ENCODE data around the gene PLXNA4.
"Not testable (repeated sequence)": the region's sequence is repeated elsewhere in the genome, so short reads cannot be mapped to it uniquely, and the experiment has no call there.

The PLXNA4 gene

DNA sequence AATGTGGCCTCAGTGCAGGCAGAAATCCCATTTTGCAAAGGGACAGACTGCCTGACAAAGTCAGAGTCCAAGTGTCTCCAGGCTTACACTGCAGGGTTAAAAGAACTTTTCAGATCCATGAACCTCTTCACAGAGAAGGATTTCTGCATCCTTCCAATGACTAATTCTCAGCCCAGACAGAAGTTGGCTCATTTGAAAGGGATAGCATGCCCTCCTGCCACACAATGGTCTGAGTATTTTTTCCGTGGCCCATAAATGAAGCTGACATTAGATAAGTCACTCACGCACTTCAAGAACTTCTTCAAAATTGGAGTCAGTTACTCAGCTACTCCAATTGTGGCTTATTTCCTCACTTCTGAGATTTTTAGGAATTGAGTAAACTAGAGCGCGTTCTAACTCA lies 170.2 kb downstream of the PLXNA4 start:
- DNase-seq: no peak

DNA sequence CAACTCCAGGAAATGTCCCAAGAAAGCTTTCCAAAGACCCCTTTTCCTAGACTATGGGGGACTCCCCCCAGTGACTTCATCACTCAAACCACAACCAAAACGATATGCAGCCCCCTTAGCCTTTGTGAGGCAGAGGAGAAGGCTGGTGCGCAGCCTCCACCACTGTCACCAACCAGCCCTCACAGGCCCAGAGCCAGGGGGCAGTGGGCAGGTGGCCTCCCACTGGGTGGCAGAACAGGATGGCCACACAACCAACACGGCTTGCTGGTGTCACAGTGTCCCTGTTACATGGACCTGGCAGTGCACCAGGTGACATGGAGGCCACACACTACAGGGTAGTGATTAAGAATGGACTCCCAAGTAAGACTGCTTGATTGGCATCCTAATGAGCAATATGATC lies 172.0 kb downstream of the PLXNA4 start:
- DNase-seq: no peak

DNA sequence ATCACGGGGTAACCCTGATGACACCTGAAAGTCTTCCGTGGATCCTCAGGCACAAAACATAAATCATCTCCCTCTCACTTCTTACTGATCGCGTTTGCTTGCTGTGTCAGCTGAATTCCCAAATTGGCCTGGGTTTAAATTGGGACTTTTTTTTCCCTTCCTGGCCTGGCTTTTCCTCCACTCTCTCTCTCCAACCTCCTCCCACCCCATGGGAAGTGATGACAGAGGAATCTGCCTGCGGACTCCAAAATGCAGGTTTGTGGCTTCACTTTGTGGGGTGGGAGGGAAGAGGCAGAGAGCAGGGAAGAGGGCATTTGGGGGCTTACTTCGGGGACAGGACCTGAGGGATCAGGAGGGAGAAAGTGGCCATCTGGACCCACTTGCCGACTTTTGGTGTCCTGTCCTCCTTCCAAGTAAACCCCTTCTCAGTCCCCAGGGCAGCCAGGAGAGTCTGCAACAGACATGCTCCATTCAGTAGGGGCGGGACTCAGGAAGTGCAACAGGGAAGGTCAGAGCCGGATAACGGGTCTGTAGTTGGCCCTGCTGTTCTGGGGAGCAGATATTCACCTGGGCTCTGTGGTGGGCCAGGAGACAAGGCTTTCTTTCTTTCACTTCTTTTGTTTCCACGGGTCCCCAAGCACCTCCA lies 172.7 kb downstream of the PLXNA4 start:
- DNase-seq: no peak

DNA sequence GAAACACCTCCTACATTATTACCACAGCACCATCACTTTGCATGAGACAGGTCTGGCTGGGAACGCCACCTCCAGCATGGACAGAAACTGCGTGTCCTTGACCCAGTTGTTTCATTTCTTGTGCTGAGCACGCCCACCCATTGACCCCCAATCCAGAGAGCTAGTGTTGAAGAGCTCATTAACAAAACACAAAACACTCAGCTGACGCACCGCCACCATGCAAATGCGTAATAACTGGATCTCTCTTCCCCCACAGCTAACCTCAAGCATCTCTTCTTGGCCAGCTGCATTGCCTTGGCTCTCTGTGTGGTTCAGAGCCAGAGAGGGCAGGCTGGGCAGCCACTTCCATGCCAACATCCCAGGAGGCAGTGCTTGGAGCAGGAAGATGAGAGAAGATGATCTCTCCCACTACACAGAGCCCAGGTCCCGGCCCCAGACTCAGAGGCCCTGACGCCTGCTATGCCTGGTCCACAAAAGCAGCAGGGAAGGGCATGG lies 173.5 kb downstream of the PLXNA4 start:
- DNase-seq: no peak

DNA sequence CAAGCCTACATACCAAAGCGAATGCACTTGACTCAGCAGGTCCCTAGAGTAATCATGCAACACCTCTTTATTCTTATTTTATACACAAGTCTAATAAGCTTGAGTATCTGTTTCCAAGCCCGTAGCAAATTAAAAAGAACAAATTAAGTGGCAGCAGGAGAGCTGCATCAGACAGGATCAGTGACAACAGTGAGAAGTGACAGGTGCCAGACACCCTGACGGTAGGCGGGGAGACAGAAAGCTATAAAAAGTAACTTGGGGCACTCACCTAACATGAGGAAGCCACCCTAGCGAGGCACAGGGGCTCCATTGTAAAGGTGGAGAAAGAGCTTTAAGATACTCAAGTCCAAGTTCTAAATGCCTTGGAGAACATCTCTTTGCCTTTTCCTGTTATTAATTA lies 174.2 kb downstream of the PLXNA4 start:
- DNase-seq: no peak

DNA sequence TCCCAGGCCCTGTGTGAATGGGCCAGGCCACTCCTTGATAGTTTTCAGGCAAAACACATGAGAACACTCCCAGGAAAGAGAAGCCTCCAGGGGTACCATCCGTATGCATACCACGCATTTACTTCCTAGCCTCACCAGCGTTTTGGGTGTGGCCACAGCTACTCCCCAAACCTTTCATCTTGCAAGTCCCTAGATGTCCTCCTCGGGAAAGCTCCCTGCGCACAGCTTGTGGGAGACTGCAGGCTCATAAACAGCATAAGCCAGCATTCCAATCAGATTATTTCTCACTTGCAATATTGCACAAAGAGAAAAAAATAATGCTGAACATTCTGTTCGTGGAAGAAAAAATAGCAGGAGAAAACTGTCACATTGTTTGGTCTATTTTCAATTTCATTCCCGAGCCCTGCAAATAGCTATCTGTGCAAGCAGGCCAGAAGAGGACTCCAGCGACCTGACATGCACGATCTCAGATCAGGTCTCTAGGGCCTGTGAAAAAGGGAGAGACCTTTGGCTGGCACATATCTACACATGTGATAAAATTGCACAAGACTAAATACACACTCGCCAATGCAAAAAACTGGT lies 175.6 kb downstream of the PLXNA4 start:
- DNase-seq: no peak

DNA sequence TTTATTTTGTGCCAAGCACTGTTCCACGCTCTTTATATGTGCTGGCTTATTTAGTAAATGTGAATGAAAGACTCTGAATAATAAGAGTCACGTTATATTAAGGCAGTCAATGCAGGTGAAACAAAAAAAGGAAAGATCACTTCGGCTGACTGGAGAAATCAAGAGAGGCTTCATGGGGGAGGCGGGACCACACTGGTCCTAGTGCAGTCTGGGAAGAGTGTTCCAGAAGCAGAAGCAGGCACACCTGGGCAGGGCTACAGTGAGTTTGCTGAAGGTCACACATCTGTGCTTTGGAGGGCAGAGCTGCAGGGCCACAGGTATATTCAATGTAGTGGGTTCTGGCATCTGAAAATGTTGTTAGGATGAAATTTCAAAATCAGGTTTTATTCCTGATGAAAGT lies 176.9 kb downstream of the PLXNA4 start:
- DNase-seq: no peak

DNA sequence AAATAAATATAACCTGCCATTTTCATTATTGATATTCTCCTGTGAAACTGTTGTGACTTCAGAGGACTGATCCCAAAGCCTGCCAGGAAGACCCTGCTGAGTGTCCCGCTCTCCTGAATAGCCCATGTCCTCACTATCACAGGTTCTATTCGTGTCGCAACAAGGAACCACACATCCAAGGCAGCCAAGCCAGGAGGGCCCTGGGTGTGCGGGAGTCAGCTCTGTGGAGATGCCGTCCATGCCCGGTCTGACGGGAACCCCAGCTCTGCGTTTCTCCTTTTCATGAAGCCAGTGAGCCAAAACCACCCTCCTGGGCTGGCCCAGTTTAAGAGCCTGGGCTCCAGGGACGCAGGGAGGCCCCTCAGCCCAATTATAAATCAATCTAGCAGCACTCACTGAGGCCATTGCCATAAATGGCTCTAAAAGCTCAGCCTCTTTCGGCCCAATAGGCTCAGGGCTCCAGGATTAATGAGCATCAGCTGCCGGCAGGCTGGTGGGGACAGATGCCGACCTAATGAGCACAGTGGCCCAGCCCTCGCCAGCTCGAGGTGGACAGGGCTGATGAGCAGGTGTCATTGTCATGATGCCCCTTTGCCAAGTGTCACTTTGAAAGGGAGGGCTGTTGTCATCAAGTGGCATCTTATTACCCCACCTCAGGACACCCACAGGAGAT lies 177.9 kb downstream of the PLXNA4 start:
- no peak for DNase-seq

DNA sequence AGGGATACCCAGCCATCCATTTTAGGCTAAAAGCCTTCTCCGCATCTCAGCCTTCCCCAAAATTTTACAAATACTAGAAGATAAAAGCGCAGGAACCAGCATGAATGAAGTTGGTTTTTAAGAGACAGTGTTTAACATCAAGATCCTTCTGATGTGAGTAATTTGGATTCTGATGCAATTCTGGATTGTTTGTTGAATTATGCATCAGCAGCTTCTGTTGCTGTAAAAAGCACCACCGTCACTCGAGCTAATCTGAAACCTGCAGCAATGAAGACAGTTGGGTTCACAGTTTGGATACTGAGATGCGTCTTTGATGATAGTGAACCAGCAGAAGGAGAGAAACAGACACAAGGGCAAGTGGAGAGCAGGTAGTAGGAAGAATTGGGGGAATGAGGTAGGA lies 179.2 kb downstream of the PLXNA4 start:
- DNase-seq: no peak

DNA sequence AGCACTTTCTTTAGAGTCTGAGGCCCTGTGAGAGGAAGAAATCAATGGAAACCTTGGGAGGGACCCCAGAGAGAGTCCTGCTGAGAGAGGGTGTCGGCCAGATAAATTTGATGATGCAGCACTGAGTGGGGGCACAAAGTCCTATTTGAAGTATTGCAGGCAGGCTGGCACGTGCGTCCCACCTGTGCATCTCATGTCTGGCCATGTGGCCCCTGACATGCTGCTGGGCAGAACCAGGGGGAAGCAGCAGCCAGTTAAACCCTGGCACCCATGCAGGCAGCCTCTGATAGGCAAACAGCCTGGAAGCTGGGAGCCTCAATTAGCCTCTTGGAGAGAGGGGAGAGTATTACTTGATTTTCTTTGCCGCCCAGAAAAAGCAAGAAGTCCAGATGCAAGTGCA lies 180.9 kb downstream of the PLXNA4 start:
- no peak for DNase-seq

DNA sequence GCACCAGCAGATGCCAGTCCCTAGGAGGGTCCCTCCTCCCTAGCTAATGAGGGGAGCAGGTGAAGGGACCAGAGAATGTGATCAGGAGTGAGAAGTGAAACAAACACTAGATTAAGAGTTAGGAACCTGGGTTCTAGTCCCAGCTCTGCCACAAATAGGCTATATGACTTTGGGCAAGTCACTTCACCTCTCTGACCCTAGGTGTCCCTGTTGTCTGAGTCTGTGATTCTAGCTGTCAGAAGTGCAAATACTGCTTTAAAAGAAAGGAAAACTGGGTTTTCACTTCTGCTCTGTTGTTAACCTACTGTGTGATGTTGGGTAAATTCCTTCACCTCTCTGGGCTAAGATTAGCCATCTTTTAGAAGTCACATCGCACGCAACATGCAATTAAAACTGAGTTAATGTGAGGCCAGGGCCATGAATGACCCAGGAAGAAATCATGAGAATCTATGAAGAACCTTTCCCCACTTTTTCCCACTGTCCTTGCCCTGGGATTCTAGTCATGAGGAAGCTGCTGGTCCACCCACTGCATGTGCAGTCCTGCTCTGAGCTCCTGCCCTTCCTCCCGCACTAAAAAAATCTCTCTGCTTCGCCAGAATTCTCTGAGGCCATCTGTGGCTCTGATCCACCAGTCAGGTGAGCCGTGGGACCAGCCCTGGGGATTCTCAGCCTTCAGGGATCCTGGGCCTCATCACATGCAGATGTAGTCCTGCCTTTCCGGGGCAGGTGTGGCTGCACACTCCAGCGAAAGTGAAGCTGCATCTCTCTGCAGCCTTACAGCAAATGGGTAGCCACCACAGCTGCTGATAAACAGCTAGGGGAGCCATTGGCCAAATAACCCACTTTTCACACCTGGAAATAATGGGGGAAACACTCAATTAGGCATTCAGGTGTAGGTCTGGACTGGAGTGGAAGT lies 181.7 kb downstream of the PLXNA4 start:
- DNase-seq: no peak

DNA sequence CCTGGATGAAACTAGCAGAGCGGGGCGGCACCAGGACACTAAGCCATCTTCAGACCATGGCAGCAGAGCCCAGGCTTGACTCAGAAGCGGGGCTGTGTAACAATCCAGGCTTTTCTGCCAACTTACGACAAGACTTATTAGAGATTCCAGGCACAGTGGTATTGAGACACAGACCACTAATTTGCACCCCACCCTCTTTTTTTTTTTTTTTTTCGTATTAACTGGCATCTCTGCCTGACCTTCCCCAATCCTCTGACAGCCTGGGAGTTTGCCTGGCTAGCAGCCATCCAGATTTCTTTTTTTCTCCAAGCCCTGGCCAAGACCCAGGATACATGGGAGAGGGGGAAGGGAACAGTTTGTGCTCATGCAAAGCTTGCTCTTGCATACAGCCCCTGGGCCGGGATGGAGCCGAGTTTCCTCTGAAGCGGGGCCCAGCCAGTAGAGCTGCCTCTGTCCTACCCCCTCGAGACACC lies 182.4 kb downstream of the PLXNA4 start:
- DNase-seq: no peak

DNA sequence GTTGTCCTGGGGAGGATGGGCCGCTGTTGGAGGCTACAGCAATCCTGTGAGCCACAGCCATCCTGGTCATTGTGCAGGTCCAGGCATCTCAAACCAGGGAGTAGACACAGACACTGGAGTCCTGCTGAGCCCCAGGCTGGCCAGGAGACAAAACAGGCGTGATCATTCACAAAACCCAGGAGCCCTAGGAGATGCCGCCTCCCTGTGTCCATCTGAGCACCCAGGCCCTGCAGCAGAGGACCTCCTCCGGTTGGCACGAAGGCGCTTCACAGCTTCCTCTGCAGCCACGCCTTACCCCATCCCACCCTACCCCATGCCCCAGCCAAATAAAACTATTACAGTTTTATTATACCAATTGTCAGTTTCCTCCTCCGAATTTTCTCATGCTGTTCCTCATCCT lies 183.6 kb downstream of the PLXNA4 start:
- no peak for DNase-seq

DNA sequence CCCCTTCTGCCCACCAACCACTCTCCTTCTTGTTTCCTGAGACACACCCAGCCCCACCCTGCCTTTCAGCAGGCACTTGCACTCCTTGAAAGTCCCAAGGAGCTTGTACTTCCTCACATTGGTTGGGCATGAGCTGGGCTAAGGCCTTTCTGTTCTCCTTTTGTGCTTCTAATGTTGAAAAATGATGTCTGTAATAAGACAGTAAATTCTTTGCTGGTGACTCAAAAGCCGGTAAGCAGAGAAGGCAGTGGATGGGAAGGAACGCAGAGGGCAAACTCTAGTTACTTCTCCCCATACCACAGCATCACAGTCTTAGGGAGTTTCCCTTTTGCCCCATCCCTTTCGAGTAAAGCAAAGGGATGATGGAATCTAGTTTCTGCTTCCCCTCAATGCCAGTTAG lies 185.6 kb downstream of the PLXNA4 start:
- no peak for DNase-seq

DNA sequence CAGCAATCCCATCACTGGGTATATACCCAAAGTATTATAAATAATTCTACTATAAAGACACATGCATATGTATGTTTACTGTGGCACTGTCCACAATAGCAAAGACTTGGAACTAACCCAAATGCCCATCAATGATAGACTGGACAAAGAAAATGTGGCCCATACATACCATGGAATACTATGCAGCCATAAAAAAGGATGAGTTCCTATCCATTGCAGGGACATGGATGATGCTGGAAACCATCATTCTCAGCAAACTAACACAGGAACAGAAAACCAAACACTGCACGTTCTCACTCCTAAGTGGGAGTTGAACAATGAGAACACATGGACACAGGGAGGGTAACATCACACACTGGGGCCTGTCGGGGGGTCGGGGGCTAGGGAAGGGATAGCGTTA lies 186.2 kb downstream of the PLXNA4 start:
- DNase-seq: not testable (repeated sequence)

DNA sequence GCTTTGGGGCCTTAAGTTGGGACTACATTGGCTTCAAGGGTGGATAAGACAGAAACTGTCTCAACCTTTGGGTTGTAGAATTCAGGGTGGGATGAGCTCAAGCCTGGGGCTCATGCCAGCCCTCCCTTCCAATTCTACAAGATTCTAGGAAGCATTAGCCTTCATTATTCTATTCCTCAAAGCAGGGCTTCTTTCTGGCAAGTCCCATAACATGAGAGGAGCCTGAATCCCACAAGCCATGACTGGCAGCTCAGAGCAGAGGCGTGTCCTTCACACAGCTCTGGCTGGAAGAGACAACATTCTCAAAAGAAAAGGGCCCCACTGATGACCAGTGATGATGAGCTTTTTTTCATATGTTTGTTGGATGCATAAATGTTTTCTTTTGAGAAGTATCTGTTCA lies 187.6 kb downstream of the PLXNA4 start:
- DNase-seq: no peak

DNA sequence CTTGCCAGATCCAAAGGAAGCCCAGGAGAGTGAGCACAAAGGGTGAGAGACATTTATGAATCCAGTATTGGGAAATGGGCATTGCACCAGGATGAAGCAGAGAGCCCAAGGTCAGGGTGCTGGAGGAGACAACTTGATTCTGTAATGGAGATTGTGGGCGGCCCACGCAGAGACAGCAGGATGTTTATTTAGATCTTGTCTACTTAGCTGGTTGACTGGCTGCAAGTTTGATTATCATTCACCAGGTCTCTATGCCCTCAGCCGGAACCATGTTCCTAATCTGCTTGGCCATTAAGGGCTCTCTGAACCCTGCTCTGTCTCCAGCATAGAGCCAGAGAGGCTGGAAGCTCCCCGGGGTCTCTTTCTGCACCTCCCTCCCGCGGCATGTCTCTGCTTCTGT lies 188.7 kb downstream of the PLXNA4 start:
- DNase-seq: no peak

DNA sequence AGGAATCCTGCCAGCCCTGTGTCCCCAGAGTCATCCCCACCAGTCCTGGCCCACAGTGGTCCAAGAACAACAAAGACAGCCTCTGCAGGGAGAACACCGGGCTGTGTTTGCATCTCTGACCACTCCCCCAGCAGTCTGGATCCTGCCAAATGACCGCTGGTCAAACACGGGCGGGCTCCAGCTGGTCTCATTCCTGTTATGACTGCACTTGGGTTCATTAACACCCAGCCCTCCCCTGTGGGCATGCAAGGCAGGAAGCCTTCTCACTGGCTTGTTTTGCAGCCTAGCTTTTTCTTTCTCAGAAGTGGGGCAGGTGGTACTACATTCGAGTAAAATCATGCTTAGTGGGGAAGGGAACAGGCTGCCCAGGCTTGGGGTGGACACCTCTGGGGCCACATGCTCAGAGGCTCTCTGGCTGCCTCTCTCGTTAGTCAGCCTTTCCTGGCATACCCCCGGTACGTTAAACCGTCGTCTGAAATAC lies 190.0 kb downstream of the PLXNA4 start:
- no peak for DNase-seq

DNA sequence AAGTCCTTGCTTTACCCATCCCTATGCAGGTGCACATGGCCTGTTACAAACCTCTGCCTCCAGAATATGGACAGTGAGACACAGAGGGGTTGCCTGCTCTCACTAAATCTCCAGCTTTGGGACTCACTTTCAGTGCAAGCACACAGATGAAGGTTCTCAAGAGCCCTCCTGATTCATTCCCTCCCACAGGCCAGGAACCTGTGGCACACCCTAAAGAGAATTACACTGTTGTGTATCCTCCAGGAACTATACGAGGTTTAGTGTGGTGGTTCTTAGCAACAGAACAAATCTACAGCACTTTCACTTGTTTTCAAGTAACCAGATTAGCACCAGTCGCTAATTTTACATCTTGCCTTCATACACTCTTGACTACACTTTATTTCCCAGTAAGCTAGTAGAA lies 192.3 kb downstream of the PLXNA4 start:
- no peak for DNase-seq

DNA sequence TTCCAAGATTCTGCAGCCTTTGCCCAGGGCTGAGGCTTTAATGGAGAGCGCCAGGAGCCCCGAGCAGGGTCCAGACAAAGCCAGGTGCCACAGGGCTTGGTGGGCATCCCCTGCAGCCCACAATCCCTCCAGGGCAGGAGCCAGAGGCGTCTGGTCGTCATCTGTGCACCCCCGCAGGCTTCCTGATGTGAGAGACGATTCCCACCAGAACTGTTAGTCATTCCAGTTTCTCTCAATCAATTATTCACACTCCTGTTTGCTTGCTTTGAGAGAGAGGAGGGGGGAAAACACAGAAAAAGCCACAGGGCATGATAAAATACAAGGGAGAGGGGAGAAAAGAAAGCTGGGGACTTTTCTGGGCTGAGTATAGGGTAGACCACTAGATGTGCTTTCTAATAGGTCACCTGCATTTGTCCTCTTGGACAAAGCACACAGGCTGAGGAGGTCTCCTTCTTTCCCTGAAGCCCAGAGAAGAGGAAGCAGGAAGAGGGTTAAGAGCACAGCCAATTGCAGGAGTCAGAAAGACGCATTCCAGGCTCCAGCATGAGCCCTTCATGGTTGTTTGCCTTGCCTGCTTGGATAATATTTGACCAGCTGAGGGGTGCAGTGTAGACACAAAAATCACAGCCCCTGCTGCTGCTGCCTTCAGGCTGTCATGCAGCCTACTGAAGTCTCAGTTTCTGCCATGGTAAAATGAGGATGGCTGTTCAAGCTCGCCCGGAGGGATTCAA lies 194.4 kb downstream of the PLXNA4 start:
- DNase-seq: no peak

DNA sequence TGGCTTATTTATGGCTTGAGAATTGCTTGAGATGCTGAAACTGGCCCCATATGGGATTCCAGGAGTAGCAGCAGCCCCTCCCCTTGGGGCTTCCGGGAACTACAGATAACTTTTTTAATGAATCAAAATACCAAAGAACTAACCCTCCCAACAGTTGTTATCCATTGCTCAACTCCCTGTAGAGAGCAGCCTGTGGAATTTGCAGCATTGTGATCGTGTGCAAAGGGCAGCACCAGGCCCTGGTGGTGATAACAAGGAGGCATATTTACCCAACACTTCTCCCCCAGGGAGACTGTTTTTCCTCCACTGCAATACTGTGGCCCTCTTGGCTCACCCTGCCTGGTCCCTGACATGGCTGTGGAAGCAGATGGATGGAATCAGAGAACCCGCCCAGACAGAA lies 196.2 kb downstream of the PLXNA4 start:
- no peak for DNase-seq

DNA sequence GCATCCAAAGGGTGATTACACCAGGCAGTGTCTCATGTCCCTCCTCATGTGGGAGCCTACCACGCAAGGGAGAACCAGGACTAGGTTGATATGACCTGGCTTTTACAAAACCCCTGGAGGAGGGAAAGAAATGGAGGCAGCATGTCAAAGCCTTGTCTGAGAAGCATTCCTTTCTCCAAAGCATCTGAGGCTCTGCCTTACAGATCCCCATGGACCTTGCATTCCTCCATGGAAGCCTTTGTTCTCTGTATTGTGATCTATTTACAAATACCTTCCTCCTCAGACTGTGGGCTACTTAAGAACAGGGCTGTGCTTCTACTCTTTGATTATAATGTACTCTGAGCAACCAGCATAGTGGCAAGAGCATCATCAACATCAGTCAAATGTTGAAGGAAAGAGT lies 197.0 kb downstream of the PLXNA4 start:
- DNase-seq: no peak
